ENCODE measurements around the gene KNSTRN.

The KNSTRN gene

DNA sequence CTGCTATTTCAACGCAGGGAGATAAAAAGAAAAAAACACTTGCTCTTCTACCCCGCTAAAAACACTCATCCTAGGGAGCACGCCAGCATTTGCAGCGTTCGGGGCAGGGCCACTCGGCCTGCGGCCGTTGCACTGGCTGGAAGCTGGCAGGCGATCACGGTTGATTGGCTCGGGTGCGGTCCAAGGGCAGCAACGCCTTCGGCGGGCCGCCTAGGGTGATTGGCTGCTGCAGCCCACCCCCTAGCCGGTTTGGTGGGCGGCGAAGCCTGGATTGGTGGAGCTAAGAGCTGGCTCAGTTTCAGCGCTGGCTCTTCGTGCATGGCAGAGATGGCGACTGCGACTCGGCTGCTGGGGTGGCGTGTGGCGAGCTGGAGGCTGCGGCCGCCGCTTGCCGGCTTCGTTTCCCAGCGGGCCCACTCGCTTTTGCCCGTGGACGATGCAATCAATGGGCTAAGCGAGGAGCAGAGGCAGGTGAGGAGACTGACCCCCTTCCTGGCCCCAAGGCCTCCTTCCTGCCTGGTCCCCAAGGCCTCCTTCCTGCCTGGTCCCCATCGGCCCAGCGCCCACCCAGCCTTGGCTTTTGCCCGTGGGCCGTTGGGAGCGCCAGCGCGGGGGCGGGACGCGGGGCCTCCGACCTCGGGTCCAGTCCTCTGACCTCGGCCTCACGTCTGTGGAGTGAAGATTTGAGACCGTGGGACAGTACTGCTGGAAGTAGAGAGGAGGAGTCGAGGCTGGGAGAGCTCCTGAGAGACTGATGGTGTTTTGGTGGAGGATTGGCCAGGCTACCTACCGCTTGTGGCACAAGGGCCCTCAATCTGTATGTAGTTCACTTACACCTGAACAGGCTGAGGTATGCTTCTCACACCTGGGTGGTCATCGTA is 23.2 kb downstream of the KNSTRN start, which contains the start of gene IVD:
Gene IVD (plus strand): TSS at position 295 of the 881 bp plus-strand sequence. CDS start 33 bp downstream, at position 328.
- peak; percentile 99 for DNase-seq

DNA sequence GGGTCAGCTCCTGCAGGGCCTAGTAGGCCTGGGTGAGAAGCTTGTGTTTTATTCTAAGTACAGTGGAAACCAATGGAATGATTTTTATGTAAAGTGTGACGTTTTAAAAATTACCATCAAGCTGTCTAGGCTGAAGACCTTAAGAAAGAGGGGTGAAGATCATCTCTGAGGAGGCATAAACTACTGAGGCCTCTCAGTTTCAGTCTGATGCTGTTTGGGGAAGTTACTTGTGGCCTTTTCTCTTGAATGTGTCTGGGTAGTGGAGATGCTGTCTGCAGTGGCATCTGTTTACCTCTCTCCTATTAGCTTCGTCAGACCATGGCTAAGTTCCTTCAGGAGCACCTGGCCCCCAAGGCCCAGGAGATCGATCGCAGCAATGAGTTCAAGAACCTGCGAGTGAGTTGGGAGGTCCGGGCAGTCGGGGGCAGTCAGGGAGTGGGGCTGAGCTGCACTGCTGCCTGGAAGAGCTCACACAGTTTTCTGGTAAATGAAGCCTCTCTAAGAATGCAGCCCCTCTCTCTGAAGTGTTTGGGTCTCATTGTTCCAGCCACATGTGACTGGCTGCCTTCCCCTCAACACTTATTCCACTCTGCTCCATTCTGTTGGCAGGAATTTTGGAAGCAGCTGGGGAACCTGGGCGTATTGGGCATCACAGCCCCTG is 24.9 kb downstream of the KNSTRN start:
- no peak for DNase-seq

DNA sequence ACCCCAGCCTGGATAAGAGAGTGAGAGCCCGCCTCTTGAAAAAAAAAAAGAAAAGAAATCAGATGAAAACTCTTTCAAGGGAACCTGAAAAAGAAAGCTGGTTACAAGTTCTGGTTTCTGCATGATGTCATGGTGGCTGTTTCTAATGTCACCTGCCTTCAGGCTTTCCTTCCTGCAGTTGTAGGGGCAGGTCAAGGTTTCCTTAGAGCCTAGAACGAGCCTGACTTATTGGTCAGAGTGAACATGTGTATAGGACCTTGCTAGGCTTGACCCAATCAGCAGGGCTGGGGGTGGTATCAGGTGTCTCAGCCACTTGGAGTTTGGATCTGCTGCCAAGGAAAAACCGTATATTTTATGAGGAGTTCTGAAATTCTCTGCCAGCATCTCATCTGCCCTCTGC is 26.8 kb downstream of the KNSTRN start:
- DNase-seq: no peak

DNA sequence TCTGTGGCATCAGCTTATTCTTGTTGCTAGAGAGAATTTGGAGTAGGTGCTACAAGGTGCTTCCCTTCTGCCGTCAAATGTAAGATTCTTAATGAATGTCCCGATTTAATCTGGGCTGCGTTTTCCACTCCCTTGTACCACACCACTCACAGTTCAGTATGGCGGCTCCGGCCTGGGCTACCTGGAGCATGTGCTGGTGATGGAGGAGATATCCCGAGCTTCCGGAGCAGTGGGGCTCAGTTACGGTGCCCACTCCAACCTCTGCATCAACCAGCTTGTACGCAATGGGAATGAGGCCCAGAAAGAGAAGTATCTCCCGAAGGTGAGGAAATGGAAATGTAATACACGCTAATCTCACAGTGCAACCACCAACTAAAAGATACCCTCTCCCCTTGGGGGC is 28.0 kb downstream of the KNSTRN start:
- no peak for DNase-seq

DNA sequence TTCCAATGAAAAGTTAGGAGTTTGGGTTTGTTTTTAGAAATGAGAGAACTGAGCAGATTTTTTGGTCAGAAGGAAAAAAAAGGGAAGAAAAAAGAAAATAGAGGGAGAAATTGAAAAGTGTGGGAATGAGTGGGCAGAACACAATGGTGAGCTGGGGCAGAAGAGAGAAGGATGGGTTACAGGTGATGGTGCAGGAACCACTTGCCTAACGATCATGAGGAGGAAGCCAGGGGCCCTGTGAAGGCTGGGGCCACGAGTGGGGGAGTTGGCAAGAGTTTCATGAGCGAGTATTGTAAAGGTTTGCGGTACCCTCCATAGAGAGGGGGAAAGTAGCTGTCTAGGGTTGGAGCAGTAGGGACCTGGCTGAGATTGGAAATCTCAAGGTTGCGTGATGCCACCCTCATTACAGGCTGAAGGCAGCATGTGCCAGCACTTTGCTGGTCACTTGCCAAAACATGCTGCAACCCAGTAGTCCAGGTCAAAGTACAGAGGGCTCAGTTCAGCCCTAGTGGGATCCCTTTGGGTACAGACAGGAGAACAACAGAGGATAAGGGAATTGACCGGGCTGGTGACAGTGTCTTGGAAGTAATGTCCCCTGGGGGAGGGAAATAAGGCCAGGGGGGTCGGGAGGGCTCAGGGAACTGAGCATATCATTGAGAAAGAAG is 29.7 kb downstream of the KNSTRN start:
- no peak for DNase-seq

DNA sequence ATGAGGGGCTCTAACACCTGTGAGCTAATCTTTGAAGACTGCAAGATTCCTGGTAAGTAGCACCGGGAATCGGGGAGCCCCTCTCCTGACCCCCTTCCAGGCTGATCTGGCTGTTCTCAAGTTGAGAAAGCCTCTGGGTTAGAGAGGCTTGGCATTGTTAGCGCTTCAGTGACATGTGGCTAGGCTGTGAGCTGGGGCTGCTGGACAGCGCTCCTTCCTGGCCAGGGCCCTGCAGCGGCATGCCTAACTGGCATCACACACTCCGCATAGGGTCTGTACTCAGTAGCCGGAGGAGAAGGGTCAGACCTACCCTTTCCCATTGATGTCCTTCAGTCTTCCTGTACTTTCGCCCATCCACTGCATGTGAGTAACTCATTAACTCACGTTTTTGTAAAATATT is 30.5 kb downstream of the KNSTRN start:
- DNase-seq: no peak

DNA sequence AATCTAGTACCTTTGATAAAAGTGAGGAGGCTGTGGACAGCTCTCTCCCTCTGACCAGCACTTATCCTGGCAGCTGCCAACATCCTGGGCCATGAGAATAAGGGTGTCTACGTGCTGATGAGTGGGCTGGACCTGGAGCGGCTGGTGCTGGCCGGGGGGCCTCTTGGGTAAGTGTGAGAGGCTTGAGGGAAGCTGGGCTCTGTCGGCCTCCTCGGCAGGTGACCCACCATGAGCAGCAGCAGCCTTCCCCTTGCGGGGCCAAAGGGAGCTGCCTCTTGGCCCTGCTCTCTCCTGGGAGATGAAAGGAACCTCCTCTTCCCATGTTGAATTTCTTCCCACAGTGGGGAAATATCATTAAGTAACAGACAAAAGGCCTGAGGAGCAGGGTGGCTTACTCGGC is 32.3 kb downstream of the KNSTRN start:
- DNase-seq: no peak

DNA sequence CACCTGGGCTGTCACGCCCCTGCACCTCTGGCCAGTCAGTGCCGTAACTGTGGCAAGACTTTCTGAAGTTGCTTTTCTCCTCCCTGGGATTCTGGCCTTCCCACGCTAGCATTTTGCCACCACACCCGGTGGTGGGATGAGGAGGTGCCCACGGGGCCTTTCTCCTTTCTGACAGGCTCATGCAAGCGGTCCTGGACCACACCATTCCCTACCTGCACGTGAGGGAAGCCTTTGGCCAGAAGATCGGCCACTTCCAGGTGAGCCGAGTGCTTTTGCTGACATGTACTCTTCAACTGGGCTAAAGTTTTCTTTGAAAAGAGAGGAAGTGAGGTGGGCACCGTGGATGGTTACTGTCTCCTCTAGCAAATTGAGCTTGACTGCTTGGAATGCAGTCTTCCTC is 32.7 kb downstream of the KNSTRN start:
- DNase-seq: no peak

DNA sequence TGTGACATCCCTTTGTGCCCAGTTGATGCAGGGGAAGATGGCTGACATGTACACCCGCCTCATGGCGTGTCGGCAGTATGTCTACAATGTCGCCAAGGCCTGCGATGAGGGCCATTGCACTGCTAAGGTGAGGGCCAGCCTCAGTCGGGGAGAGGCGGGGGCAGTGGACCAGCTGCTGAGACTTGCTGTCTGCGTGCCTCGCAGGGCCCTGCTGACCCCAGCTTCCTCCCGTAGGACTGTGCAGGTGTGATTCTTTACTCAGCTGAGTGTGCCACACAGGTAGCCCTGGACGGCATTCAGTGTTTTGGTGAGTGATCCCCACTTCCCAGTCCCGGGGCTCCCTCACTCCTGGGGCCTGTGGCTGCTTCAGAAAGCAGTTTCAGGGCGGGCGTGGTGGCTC is 33.5 kb downstream of the KNSTRN start:
- DNase-seq: no peak

DNA sequence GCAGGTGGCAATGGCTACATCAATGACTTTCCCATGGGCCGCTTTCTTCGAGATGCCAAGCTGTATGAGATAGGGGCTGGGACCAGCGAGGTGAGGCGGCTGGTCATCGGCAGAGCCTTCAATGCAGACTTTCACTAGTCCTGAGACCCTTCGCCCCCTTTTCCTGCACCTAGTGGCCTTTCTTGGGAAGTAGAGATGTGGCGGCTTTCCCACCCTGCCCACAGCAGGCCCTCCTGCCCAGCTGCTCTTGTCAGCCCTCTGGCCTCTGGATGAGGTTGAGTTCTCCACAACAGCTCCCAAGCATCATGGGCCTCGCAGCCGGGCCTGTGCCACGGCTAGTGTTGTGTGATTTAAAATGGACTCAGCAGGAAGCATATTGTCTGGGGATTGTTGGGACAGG is 35.6 kb downstream of the KNSTRN start:
- no peak for DNase-seq

DNA sequence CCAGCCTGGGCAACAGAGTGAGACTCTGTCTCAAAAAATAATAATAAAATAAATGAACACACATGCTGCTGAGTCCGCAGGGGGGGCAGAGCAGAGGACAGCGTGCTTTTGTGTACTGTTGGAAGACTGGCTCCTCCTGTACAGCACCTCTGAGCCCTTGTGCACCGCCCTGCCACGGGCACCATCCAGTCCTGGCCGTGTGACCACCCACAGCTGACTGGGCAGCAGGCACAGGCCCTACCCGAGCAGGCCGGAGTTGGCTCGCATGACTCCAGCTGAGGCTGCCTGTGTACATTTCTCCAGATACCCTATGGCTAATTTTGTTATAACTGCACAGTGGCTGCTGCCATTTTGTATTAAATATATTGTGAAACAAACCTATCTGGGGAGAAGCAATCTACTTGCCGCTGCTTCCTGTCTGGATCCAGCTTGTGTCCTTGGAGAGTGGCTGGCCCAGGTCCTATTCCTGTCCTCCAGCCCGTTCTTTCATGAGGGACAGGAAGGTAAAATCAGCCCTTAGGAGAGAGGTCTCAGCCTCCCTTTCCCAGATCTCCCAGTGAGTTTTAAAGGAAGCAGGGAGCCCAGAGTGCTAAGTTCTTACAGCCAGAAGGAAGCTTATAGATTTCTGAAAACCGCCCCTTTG is 37.7 kb downstream of the KNSTRN start:
- DNase-seq: no peak

DNA sequence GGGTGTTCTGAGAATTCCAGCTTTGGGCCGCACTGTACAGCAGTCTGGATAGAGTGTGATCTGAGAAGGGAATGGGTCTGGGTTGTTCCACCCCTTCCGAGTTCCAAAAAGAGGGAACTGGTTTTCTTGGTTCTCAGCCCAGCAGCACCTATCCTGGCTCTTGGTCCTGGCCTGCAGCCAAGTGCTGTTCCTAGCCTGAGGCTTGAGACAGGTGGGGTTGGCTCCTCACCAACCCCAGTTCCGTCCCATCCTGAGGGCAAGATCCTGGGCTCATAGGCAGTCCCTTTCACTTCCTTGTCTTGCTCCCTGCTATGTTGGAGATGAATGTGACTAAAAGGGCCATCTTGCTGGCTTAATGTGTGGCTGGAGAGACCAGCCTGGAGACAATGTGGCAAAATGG is 38.3 kb downstream of the KNSTRN start:
- DNase-seq: no peak

DNA sequence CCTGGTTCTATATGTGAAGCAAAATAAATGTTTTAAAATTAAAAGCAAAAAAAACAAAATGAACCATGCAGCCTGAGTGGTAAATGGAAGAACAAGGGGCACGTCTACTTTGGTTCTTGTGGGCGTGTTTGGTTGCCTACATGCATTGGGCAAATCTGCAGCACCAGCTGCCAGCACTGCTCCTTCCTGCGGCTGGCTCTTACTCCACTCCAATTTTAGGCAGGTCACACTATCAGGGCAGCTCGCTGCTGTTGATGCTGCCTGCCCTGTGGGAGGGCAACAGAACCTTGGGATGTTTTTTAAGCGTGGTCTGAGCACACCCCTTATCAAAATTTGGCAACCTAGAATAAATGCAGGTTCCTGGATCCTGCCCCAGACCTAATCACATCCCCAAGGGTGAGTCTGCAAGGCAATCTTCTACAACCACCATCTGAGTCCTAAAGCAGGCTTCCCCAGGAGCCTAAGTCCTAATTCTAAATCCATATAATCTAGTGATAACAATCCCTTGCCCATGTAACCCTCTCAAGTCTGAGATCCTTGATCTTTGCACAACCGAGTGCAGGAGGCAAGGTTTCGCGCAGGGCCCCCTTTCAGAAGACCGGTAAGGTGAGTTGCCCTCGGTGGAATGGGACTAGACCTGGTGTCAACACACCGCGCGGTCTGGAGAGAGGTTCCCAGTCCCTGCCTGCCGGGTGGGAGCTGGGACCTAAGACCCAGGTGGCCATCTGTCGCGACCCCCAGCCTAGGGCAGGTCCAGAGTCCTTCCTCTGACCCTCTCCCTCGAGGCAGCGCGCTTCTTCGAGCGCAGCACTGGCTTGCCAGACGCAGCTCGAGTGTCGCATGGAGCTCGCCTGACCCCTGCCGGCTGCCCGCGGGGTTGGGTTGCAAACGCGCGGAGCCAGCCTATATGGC is 39.0 kb downstream of the KNSTRN start:
- DNase-seq: peak; percentile 86

DNA sequence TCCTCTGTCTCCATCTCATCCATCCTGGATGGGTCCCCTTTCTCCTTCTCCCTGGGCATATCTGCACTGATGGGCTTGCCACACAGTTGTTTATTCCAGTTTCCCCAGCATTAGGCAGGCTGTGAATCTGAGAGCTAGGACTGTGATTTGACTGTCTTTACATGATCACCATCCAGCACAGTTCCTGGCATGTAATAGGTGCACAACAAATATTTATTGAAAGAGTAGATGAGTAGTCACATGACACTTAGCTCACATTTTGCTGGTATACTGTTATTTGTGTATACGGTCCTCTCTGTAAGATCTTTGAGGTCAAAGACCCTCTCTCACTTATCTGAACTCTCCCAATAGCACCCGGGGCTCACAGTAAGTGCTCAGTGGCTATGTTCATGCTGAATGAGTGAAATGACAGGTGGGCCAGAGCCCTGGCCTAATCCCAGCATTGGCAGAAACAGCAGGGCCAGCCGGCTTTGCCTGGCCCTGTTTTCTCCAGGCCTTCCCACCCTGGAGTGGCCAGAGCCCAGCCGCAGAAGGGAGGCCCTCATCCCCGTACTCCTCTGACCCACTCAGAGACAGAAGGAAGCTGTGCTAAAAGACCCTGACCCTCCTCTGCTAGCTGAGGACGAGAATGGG is 42.1 kb downstream of the KNSTRN start:
- DNase-seq: no peak

DNA sequence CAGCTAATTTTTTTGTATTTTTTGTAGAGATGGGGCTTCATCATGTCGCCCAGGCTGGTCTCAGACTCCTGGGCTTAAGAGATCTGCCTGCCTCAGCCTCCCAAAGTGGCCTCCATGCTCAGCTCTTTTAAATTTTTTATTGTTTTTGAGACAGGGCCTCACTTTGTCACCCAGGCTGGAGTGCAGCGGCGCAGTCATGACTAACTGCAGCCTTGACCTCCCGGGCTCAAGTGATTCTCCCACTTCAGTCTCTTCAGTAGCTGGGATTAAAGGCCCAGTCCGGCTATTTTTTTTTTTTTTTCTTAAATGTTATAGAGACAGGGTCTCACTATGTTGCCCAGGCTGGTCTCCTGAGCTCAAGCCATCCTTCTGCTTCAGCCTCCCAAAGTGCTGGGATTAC is 43.2 kb downstream of the KNSTRN start:
- no peak for DNase-seq

DNA sequence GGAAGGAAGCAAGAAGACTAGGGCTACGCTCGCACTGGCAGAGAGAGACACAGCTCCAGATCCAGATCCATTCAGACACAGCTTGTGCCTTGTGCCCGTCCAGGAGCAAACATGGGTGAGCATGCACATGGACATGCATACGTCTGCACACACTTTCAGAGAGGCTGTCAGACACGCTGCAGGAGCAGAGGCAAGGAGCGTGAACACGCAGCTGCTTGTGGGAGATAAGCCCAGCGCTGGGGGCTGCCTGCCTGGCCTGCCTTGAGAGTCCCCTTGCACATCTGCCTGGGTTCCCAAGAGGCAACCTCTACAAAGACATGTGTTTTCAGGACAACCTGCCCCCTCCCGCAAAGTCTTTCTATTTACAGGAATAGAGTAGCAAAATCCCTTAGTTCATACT is 44.7 kb downstream of the KNSTRN start:
- DNase-seq: peak; percentile 89

DNA sequence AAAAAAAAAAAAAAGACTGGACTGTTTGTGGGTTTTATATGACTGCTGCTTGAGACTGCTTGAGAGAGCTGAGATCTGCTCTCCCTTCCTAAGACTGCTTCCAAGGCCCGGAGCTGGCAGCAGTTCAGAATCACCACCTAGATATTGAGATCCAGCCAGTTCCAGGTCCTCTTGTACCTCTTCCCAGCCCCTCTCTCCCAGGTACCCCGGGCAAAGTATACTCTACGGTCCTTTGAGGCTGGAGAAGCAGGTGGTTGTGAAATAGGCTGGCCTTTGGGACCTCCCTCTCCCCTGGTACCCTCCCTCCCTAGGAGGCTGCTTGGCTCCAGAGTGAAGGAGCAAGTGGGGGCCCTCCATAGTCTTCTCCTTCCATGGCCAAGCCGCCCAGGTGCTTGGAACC is 45.7 kb downstream of the KNSTRN start:
- DNase-seq: no peak

DNA sequence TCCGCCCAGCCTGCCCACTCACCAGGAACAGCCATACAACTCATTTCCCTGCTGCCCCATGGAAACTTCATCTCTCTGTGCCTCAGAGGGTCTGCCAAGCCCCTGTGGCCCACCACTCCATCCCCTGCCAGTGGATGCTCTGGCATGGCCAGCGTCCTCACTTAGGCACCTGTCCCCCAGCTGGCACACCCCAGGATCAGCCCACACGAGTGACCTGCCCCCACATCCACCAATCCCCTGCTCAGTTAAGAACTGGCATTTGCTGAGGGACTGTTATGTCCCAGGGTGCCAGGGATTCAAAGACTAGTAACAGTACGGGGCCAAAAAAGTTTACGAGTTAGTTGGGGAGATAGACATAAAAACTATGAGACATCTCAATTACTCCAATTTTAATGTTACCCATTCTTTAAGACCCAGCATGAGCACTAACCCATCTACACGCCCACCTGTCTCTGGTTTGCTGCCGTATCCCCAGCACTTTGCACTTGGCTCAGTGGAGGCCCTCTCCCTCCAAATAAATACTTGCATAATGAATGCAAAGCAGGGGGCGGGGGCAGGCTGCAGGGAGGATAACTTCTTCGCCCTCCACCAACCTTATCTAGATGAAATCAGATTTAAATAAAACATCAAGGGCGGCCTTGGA is 46.7 kb downstream of the KNSTRN start:
- DNase-seq: no peak

DNA sequence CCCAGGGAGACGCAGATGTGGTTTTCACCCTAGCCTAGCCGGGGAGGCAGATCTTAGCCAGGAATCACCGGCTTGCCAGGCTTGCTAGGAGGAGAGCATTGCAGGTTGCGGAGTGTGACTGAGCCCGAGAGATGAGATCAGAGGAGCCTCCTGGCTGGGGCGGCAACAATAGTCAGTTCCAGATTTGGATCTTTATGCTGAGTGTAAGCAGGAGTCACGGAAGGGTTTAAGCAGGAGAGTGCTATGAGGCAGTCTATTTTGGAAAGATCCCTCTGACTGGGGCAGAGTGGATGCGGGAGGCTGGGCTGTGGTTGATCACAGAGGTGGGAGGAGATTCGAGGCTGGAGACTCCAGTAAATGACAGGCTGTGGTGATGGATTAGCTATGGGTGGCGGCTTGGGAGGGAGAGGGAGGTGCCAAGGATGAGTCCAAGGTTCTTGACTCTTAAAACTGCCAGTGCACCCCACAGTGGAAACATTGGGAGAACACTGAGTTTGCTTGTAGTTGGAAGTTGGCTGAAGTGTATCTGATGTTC is 47.8 kb downstream of the KNSTRN start:
- peak; percentile 81 for DNase-seq

DNA sequence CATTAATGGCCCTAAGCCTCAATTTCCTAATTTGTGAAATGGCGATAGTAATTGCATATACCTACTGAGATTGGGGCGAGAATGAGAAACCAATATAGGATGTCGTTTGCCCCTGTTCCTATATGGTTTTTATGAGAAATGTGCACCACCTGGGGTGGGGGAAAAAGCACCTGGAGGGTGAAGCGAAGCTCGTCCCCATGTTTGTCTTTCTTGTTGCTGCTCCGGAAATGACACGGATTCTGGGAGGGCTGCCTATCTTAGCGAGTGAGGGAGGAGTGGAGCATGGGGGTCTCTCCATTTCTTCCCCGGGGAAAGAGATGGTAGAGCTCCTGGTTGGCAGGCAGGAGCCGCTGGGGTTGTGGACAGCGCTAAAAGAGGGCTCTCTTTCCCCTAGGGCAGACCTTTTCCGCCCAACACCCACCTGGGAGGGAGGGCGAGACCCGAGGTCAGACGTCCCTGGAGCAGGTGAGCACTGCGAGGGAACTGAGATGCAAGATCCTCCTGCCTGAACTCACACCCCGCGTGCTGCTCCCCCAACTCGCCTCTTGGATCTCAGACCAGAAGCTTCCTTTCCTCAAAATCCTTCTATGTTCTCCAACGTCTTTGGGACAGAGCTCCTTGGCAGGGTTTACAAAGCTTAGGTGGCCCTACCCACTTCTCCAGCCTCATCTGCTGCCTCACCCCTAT is 52.6 kb downstream of the KNSTRN start:
- peak; percentile 36 for DNase-seq

Data from hematopoietic multipotent progenitor cell treated with erythropoietin and hydrocortisone succinate and interleukin-3 and kit ligand, for 6 days (in vitro differentiated cells).